Fibroblast of skin of left quadriceps (primary cell): ENCODE measurements around the gene RASSF3.
"Not testable (repeated sequence)": the region's sequence is repeated elsewhere in the genome, so short reads cannot be mapped to it uniquely, and the experiment has no call there.

Experiments used
- DNase-seq, 2 experiments: peaks; one replicate each; pipeline ENCODE4 v3.0.0-alpha.2; 2013; ENCODE audit warnings: low read depth in 2 of 2

The RASSF3 gene

GRCh38 chr12:64633011-64633939 is 23.0 kb downstream of the RASSF3 start:
- no peak for DNase-seq

GRCh38 chr12:64633940-64634337 is 23.6 kb downstream of the RASSF3 start:
- no peak for DNase-seq

- no peak for DNase-seq
Observed at GRCh38 chr12:64634508-64635092, 24.3 kb downstream of the RASSF3 start.

GRCh38 chr12:64635356-64635998 is 25.2 kb downstream of the RASSF3 start:
- no peak for DNase-seq

- no peak for DNase-seq
Observed at GRCh38 chr12:64636856-64637255, 26.6 kb downstream of the RASSF3 start.

- DNase-seq = no peak
Observed at GRCh38 chr12:64639466-64639865, 29.2 kb downstream of the RASSF3 start.

GRCh38 chr12:64646318-64646717 is 36.0 kb downstream of the RASSF3 start:
- DNase-seq = no peak

- no peak for DNase-seq
Observed at GRCh38 chr12:64649487-64649886, 39.2 kb downstream of the RASSF3 start.

- no peak for DNase-seq
Observed at GRCh38 chr12:64650762-64651161, 40.5 kb downstream of the RASSF3 start.

GRCh38 chr12:64652346-64652745 is 42.1 kb downstream of the RASSF3 start:
- DNase-seq = no peak

GRCh38 chr12:64653123-64653522 is 42.8 kb downstream of the RASSF3 start:
- DNase-seq = no peak

- DNase-seq = not testable (repeated sequence)
Observed at GRCh38 chr12:64653907-64654306, 43.6 kb downstream of the RASSF3 start.

- no peak for DNase-seq
Observed at GRCh38 chr12:64655141-64655540, 44.8 kb downstream of the RASSF3 start.

GRCh38 chr12:64656429-64656828 is 46.1 kb downstream of the RASSF3 start:
- no peak for DNase-seq

GRCh38 chr12:64658892-64659481 is 48.7 kb downstream of the RASSF3 start:
- no peak for DNase-seq

- no peak for DNase-seq
Observed at GRCh38 chr12:64660237-64661018, 50.1 kb downstream of the RASSF3 start.

- DNase-seq = no peak
Observed at GRCh38 chr12:64663015-64663414, 52.7 kb downstream of the RASSF3 start.

- DNase-seq = no peak
Observed at GRCh38 chr12:64665514-64665913, 55.2 kb downstream of the RASSF3 start.

GRCh38 chr12:64666054-64666914 is 56.0 kb downstream of the RASSF3 start:
- DNase-seq = no peak

- DNase-seq = no peak
Observed at GRCh38 chr12:64667793-64668192, 57.5 kb downstream of the RASSF3 start.
